Upper lobe of left lung (tissue), 6 donors: Measurements from ENCODE around the gene PDGFRB. TPM values are rescaled to one million over a fixed set of nuclear protein-coding genes. Genes with fewer than 3 reads are reported as not detected.

ENCODE experiments used
- ATAC-seq, 2 donors: fragments of 200-7000 bp; cut with Tn5 transposase; one replicate each; pipeline ENCODE4 v1.9.1; 2022; ENCODE audit warnings: mild to moderate bottlenecking in 2 of 2, moderate library complexity in 2 of 2; ENCODE audit not compliant: low FRiP score in 2 of 2
- DNase-seq, 2 donors: peaks; one replicate each; pipeline ENCODE4 v3.0.0-alpha.2; 2019 to 2020
- H3K27ac ChIP-seq, 4 donors: fragments of 200-600 bp; sonication (generic); one replicate each; pipeline ENCODE4 v1.5.1; 2016 to 2019
- H3K27me3 ChIP-seq, 4 donors: fragments of 200-600 bp; sonication (generic); one replicate each; pipeline ENCODE4 v1.5.1; 2017 to 2019
- H3K36me3 ChIP-seq, 4 donors: fragments of 200-600 bp; sonication (generic); one replicate each; pipeline ENCODE4 v1.5.1; 2016 to 2019
- H3K4me1 ChIP-seq, 4 donors: fragments of 200-600 bp; sonication (generic); one replicate each; pipeline ENCODE4 v1.5.1; 2018 to 2019
- H3K4me3 ChIP-seq, 4 donors: fragments of 200-600 bp; sonication (generic); one replicate each; pipeline ENCODE4 v1.5.1; 2017 to 2019; ENCODE audit warnings: mild to moderate bottlenecking in 2 of 4, moderate library complexity in 1 of 4
- H3K9me3 ChIP-seq, 4 donors: fragments of 200-600 bp; sonication (generic); one replicate each; pipeline ENCODE4 v1.5.1; 2018 to 2019
- EP300 ChIP-seq, 4 donors: sonication (generic); formaldehyde crosslinking; IDR thresholded peaks; one replicate each; pipeline ENCODE4 v1.5.1; 2017; ENCODE audit warnings: antibody characterized with exemption in 4 of 4, control low read depth in 2 of 4
- POLR2A ChIP-seq, 4 donors: fragments of 450-650 bp; IDR thresholded peaks; one replicate each; pipeline ENCODE4 v1.5.1; 2016 to 2017; ENCODE audit warnings: antibody characterized with exemption in 4 of 4, mild to moderate bottlenecking in 2 of 4
- POLR2AphosphoS5 ChIP-seq, 2 donors: sonication (generic); formaldehyde crosslinking; IDR thresholded peaks; one replicate each; pipeline ENCODE4 v1.5.1; 2017; ENCODE audit warnings: antibody characterized with exemption in 2 of 2
- WGBS, 2 donors: methylation state at CpG; one replicate each; pipeline ENCODE4 v1.1.5; 2017 to 2018; 5-methylcytosine and 5-hydroxymethylcytosine counted together
- total RNA-seq, 6 donors: library from RNA; depleted of rRNA in 4 of 6; stranded (reverse); fragments of >200 nt in 4 of 6; gene quantifications; one replicate each; pipeline versions ENCODE4 v1.1.0 to v1.2.1, GENCODE V29; 2016 to 2021
- TF ChIP-seq, protein P1 (sequence below), 6 experiments: fragments of 450-650 bp in 4 of 6; fragments of 200-600 bp in 2 of 6; sonication (generic) in 2 of 6; IDR thresholded peaks; one replicate each; pipeline ENCODE4 v1.5.1; 2016 to 2019; ENCODE audit warnings: antibody characterized with exemption in 6 of 6
- donor health status: DM: no; HTN: no; CAD: no; lungs with moderate emphysema.
- donor health status: DM: no; HTN: yes; CAD: no; lungs with severe emphysema.

Gene PDGFRB
- total RNA-seq, 6 donors from 2014 or later = 26.6 to 155 (median 81.5) TPM

- DNase-seq (peak in 1 of 2 donors; percentile 68), ATAC-seq (peak in 1 of 2 donors; percentile 54)
- WGBS, 2 donors = 66 to 72% methylated on average over 14 to 18 of the region's 18 CpGs
- peaks cover 0 to 16% (median 0%) of the 10 kb centered on the region in 4 donors for H3K36me3 ChIP-seq
- TF ChIP-seq POLR2AphosphoS5 (IDR thresholded peaks at IDR 0.05) = no peak
- TF ChIP-seq, protein P1, sequence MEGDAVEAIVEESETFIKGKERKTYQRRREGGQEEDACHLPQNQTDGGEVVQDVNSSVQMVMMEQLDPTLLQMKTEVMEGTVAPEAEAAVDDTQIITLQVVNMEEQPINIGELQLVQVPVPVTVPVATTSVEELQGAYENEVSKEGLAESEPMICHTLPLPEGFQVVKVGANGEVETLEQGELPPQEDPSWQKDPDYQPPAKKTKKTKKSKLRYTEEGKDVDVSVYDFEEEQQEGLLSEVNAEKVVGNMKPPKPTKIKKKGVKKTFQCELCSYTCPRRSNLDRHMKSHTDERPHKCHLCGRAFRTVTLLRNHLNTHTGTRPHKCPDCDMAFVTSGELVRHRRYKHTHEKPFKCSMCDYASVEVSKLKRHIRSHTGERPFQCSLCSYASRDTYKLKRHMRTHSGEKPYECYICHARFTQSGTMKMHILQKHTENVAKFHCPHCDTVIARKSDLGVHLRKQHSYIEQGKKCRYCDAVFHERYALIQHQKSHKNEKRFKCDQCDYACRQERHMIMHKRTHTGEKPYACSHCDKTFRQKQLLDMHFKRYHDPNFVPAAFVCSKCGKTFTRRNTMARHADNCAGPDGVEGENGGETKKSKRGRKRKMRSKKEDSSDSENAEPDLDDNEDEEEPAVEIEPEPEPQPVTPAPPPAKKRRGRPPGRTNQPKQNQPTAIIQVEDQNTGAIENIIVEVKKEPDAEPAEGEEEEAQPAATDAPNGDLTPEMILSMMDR (IDR thresholded peaks at IDR 0.05) = no peak
- no peak for TF ChIP-seq POLR2A (IDR thresholded peaks at IDR 0.05)
- TF ChIP-seq EP300 (IDR thresholded peaks at IDR 0.05) = no peak
- peak overlapping the region in 2 of 4 donors; percentile 33 to 43 for H3K27ac ChIP-seq
- peaks cover 6 to 14% (median 7%) of the 10 kb centered on the region in 4 donors for H3K4me1 ChIP-seq
- H3K9me3 ChIP-seq = no peaks in the 10 kb centered on the region
- no peak overlapping the region for H3K4me3 ChIP-seq
- no peaks in the 10 kb centered on the region for H3K27me3 ChIP-seq
Measured at GRCh38 chr5:150113047-150113744, 42.4 kb downstream of the PDGFRB start.

- peak in 1 of 2 donors; percentile 53 for DNase-seq
- Histone ChIP-seq H3K4me1 (peaks cover 6 to 17% (median 7%) of the 10 kb centered on the region in 4 donors), H3K9me3 (no peaks in the 10 kb centered on the region), H3K27me3 (no peaks in the 10 kb centered on the region), H3K27ac (peak overlapping the region in 2 of 4 donors; percentile 33 to 43), H3K4me3 (no peak overlapping the region), H3K36me3 (peaks cover 0 to 13% (median 0%) of the 10 kb centered on the region in 4 donors)
- 76 to 79% methylated on average over 3 to 6 of the region's 6 CpGs for WGBS, 2 donors
- TF ChIP-seq POLR2A (IDR thresholded peaks at IDR 0.05) (no peak), EP300 (IDR thresholded peaks at IDR 0.05) (no peak), POLR2AphosphoS5 (IDR thresholded peaks at IDR 0.05) (no peak)
- TF ChIP-seq, protein P1 (IDR thresholded peaks at IDR 0.05) = no peak
- peak; percentile 12 to 75 for ATAC-seq
Measured at GRCh38 chr5:150112201-150113046, 43.2 kb downstream of the PDGFRB start.

DNA sequence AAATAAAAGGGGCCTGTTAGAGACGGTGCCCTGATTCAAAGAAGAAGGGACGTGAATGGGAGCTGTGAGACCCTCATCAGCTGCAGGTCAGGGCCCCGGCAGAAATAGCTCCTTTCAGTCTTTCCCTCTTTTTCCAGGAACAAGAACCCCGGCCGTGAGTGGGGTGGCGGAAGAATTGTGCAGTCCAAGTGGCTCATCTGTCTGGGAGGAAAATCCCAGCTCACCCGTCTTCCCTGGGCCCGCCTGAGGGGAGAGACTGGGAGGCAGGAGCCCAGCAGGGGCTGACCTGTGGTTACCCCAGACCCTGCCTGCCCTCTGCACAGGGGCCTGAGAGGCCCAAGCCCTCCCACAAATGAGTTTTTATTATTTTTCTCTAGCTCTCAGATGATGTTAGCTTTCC is 44.5 kb downstream of the PDGFRB start:
- TF ChIP-seq EP300 (IDR thresholded peaks at IDR 0.05) (no peak), POLR2A (IDR thresholded peaks at IDR 0.05) (no peak), POLR2AphosphoS5 (IDR thresholded peaks at IDR 0.05) (no peak)
- TF ChIP-seq, protein P1 (IDR thresholded peaks at IDR 0.05) = no peak
- peaks cover 0 to 7% (median 0%) of the 10 kb centered on the region in 4 donors for H3K36me3 ChIP-seq
- H3K4me3 ChIP-seq = no peak overlapping the region
- H3K27ac ChIP-seq = no peak overlapping the region
- 84 to 89% methylated on average over 8 of the region's 8 CpGs for WGBS, 2 donors
- no peak for ATAC-seq
- H3K27me3 ChIP-seq = no peaks in the 10 kb centered on the region
- H3K4me1 ChIP-seq = peaks cover 6 to 22% (median 7%) of the 10 kb centered on the region in 4 donors
- no peaks in the 10 kb centered on the region for H3K9me3 ChIP-seq
- no peak for DNase-seq

DNA sequence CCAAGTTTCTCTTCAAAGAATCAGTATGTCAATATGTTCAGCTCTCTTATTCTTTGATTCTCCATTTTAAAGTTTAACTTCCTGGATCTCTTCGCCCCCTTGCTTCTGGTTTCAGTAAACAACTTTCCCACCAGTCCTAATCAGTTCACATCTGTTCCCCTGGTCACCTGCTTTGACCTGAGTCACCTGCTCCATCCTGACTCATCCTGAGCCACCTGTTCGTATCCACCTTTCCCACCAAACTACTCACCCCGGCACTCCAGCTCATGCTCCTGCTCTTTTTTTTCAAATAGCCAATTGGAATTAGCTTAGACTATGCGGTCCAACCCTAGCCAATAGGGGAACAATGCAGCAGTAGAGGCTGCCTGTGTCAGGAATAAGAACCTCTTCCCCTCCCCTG is 45.7 kb downstream of the PDGFRB start:
- Histone ChIP-seq H3K27me3 (no peaks in the 10 kb centered on the region), H3K9me3 (no peaks in the 10 kb centered on the region), H3K27ac (no peak overlapping the region), H3K4me3 (no peak overlapping the region), H3K4me1 (peaks cover 6 to 22% (median 7%) of the 10 kb centered on the region in 4 donors), H3K36me3 (peaks cover 0 to 5% (median 0%) of the 10 kb centered on the region in 4 donors)
- 62 to 63% methylated on average over 4 of the region's 4 CpGs for whole genome bisulfite sequencing, 2 donors
- DNase-seq (no peak), ATAC-seq (no peak)
- TF ChIP-seq EP300 (IDR thresholded peaks at IDR 0.05) = no peak
- no peak for TF ChIP-seq POLR2A (IDR thresholded peaks at IDR 0.05)
- TF ChIP-seq, protein P1 (IDR thresholded peaks at IDR 0.05) = no peak
- no peak for TF ChIP-seq POLR2AphosphoS5 (IDR thresholded peaks at IDR 0.05)
